Activated B cell treated with CpG ODN at 0.5 μM for 24 hours (primary cell): ENCODE measurements around the gene SCFD2. TPM values are rescaled to one million over a fixed set of nuclear protein-coding genes. Genes with fewer than 3 reads are reported as not detected.
"Not testable (repeated sequence)": the region's sequence is repeated elsewhere in the genome, so short reads cannot be mapped to it uniquely, and the experiment has no call there.

Source experiments
- ATAC-seq: fragments of 200-7000 bp; cut with Tn5 transposase; one replicate; pipeline ENCODE4 v1.10.0; 2021; ENCODE audit warnings: low read depth, mild to moderate bottlenecking, moderate library complexity
- CTCF ChIA-PET: fragments of 350-600 bp; sonication (Branson Sonifier 250); formaldehyde crosslinking; loops from one replicate; lab custom pipeline; 2021; ENCODE audit warnings: antibody characterized with exemption; lab: Charles Lee
- POLR2A ChIA-PET: fragments of 350-600 bp; sonication (Branson Sonifier 250); formaldehyde crosslinking; loops from one replicate; lab custom pipeline; 2021; ENCODE audit warnings: antibody characterized with exemption; lab: Charles Lee
- DNase-seq: peaks from one replicate; pipeline ENCODE4 v3.0.0; 2022
- H3K27ac Mint-ChIP-seq: one replicate; pipeline ENCODE4 v1.8.0; 2020; ENCODE audit warnings: mixed read lengths
- H3K27me3 Mint-ChIP-seq: one replicate; pipeline ENCODE4 v1.8.0; 2021; ENCODE audit warnings: mixed read lengths
- H3K36me3 Mint-ChIP-seq: one replicate; pipeline ENCODE4 v1.8.0; 2021; ENCODE audit warnings: low read depth, mixed read lengths
- H3K4me1 Mint-ChIP-seq: one replicate; pipeline ENCODE4 v1.8.0; 2021; ENCODE audit warnings: mixed read lengths
- H3K4me3 Mint-ChIP-seq: one replicate; pipeline ENCODE4 v1.8.0; 2020; ENCODE audit warnings: mild to moderate bottlenecking, mixed read lengths
- H3K9me3 Mint-ChIP-seq: one replicate; pipeline ENCODE4 v1.8.0; 2020; ENCODE audit warnings: mixed read lengths
- CTCF ChIP-seq: fragments of 200-600 bp; IDR thresholded peaks from one replicate; pipeline ENCODE4 v1.8.0; 2022; ENCODE audit warnings: antibody characterized with exemption, mild to moderate bottlenecking
- intact Hi-C: fragments of 100-400 bp; cut with micrococcal nuclease; formaldehyde crosslinking; loops from one replicate; pipeline ENCODE4 v1.15.1; 2024
- total RNA-seq: library from RNA; stranded (reverse); gene quantifications from 2 replicates; pipeline ENCODE4 v1.2.3, GENCODE V29; 2022

The SCFD2 gene
- total RNA-seq, 1 donor from 2014 or later, result 46.6 TPM

DNA sequence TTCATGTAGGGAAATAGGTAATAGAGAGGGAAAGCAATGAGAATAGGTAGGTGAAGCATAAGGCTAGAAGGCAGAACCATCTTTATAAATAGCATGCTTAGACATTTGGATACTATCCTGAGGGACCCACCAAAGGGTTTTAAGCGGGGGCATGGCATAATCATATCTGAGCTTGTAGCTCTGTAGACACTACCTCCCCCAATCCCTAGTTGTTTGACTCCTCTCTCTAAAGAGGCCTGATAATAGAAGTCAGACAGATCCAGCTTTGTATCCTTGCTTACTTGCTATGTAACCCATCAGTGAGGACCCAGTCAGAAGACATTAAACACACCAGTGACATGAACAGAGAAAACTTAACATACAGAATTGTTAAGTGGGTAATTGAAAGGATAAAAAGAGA, 58.7 kb downstream of the SCFD2 start:
- no peak for ATAC-seq
- no peak for DNase-seq
- TF ChIP-seq CTCF, result no peak
- Mint-ChIP-seq H3K9me3 (peaks cover 9% of the 10 kb centered on the region), H3K4me1 (peaks cover 13% of the 10 kb centered on the region), H3K36me3 (peaks cover 47% of the 10 kb centered on the region), H3K27ac (no peak overlapping the region), H3K4me3 (no peak overlapping the region), H3K27me3 (no peaks in the 10 kb centered on the region)
- intact Hi-C loops, result no loop called here
- POLR2A ChIA-PET, result no interaction called here
- CTCF ChIA-PET, result no interaction called here

- Mint-ChIP-seq H3K4me3 (no peak overlapping the region), H3K36me3 (peaks cover 44% of the 10 kb centered on the region), H3K27ac (no peak overlapping the region), H3K9me3 (peaks cover 9% of the 10 kb centered on the region), H3K4me1 (peaks cover 13% of the 10 kb centered on the region), H3K27me3 (no peaks in the 10 kb centered on the region)
- no peak for DNase-seq
- intact Hi-C loops, result no loop called here
- ChIA-PET CTCF (no interaction called here), POLR2A (no interaction called here)
- ATAC-seq, result no peak
- TF ChIP-seq CTCF, result no peak
Observed at GRCh38 chr4:53306729-53307128, 59.1 kb downstream of the SCFD2 start.

- H3K27me3 Mint-ChIP-seq, H3K4me3 Mint-ChIP-seq, DNase-seq, intact Hi-C loops, H3K4me1 Mint-ChIP-seq, ATAC-seq, H3K27ac Mint-ChIP-seq, CTCF ChIA-PET, POLR2A ChIA-PET: not testable (repeated sequence)
- peaks cover 62% of the 10 kb centered on the region for H3K9me3 Mint-ChIP-seq
- peaks cover 45% of the 10 kb centered on the region for H3K36me3 Mint-ChIP-seq
Observed at GRCh38 chr4:53292209-53292608, 73.7 kb downstream of the SCFD2 start.

DNA sequence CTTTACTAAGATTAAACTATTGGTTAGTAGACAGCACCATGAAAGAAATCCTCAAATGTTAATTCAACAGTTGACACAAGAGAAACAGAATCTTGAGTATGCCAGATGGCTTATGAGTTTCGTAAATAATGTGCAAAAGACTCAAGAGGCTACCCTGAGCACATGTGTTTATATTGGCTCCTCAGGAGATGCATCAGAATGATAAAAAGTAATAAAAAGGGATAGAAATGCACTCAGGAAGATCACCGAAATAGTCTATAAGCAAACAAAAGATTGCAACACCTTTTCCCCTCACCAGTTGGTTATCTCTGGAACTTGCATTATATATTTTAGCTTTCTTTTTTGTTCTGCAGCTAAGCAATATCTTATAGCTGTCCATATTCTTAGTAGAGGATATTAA, 84.4 kb downstream of the SCFD2 start:
- Mint-ChIP-seq H3K4me3 (no peak overlapping the region), H3K27ac (no peak overlapping the region), H3K4me1 (no peaks in the 10 kb centered on the region), H3K36me3 (peaks cover 35% of the 10 kb centered on the region), H3K27me3 (no peaks in the 10 kb centered on the region), H3K9me3 (peaks cover 14% of the 10 kb centered on the region)
- POLR2A ChIA-PET, result no interaction called here
- ATAC-seq, result no peak
- CTCF ChIA-PET, result no interaction called here
- no peak for DNase-seq
- TF ChIP-seq CTCF, result no peak
- intact Hi-C loops, result no loop called here

DNA sequence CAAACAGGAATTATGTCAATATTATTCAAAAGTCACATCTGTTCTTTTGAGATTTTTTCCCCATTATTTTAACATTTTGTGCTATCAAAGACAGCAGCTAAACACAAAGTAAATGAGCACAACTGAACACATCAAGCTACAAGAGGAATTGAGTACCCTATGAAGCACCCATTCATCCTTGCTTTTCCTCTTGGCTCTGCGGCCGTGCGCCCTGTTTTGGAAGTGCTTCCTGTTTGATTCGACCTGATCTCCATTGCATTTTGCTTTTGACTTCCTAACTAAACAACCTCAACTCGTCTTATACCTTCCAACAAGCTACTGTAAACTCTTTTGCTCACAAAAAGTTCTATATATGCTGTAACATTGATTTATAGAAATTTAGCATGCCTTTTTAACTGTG, 85.0 kb downstream of the SCFD2 start:
- DNase-seq (no peak), ATAC-seq (no peak)
- TF ChIP-seq CTCF, result no peak
- Mint-ChIP-seq H3K27me3 (no peaks in the 10 kb centered on the region), H3K36me3 (peaks cover 35% of the 10 kb centered on the region), H3K27ac (no peak overlapping the region), H3K4me3 (no peak overlapping the region), H3K4me1 (no peaks in the 10 kb centered on the region), H3K9me3 (peaks cover 14% of the 10 kb centered on the region)
- intact Hi-C loops, result no loop called here
- ChIA-PET POLR2A (no interaction called here), CTCF (no interaction called here)

DNA sequence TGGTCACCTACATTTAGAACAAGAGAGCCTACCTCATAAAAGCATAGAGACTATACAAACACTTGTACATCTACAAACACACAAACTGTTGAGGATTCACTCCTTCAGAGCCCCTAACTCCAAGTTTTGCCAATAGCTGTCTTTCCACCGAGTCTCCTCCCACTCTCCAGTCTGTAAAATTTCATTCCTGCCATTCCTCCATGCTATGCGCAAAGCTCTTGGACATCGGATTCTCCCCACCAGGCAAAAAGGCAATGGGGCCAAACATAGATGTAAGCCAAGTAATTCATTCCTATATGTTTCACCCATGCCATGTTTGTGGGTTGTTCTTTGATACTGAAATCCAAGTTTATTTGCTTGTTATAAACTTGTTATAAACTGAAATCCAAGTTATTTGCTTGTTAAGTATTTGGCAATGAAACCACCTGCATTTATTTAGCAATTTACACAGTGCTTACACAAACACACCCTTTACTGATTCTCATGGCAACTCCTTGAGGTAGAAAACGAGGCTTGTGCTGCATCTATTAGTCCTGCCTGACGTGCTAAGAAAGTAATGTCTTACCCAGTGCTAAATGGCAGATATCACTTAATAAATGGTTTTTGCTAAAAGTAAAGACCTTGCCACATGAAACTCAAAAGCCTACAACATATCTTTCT, 91.1 kb downstream of the SCFD2 start:
- ATAC-seq (no peak), DNase-seq (no peak)
- H3K4me1 Mint-ChIP-seq, result no peaks in the 10 kb centered on the region
- no peaks in the 10 kb centered on the region for H3K27me3 Mint-ChIP-seq
- TF ChIP-seq CTCF, result no peak
- intact Hi-C loops, result no loop called here
- H3K27ac Mint-ChIP-seq, result no peak overlapping the region
- H3K9me3 Mint-ChIP-seq, result peaks cover 3% of the 10 kb centered on the region
- H3K36me3 Mint-ChIP-seq, result peaks cover 39% of the 10 kb centered on the region
- POLR2A ChIA-PET, result no interaction called here
- CTCF ChIA-PET, result no interaction called here
- H3K4me3 Mint-ChIP-seq, result no peak overlapping the region
